HG03064 (cell line): ENCODE measurements around the gene MKLN1.
A peak's percentile ranks its signal among the peaks of the same experiment; 100 is the strongest.
"Not testable (repeated sequence)": the region's sequence is repeated elsewhere in the genome, so short reads cannot be mapped to it uniquely, and the experiment has no call there.

ENCODE experiments used
- ATAC-seq: cut with Tn5 transposase; IDR thresholded peaks from one replicate; pipeline ENCODE4 v1.9.1; 2021; ENCODE audit warnings: low read depth; ENCODE audit not compliant: unreplicated experiment

MKLN1 gene

DNA sequence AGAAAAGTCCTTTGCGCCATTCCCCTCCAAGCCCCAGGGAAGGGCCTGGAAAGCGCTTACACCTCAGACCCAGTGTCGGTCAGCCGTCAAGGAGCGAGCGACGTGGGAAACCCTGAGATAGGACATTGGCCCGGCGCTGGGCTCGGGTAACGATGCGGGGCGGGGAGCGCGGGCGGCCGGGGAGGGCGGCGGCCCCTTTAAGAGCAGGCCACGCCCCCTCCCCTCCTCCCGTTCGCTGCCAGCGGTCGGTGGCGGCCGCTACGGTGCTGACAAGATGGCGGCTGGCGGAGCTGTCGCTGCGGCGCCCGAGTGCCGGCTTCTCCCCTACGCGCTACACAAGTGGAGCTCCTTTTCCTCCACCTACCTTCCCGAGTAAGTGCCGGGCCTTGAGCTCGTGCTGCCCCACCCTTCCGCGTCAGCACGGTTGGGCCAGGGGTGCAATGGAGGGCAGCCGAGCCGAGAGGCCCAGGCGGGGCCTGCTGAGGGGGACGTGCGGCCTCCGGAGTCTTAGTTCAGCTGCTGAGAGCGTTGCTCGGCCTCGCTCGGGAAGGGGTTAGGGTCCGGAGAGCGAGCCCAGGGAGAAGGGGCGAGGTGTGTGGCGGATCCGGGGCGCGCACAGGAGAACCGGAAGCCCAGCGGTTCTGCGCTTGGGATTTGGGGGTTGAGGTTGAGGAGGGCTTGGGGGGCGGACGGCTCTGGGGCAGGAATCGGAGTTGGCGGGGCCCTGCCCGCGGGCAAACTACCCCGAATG, at the start of gene MKLN1:
Gene MKLN1, plus strand, starts transcription at position 251 of the 751 bp plus-strand sequence. Its CDS starts 24 bp downstream, at position 275.
- peak; percentile 87 for ATAC-seq

DNA sequence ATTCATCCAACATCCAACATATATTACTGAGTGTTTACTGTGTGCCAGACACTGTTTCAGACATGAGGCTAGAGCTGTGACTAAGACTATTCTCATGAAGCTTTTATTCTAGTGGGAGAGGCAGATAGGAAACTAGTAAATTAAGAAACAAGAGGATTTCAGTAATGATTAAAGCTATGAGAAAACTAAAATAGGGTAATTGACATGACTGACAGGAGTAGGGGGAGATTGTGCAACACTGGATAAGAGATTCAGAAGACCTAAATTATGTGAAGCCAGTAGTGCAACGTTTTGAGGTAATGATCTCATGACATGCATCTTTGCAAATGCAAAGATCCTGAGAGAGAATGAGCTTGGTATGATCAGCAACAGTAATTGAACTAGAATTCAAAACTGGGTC, 48.6 kb upstream of the MKLN1 start:
- no peak for ATAC-seq

DNA sequence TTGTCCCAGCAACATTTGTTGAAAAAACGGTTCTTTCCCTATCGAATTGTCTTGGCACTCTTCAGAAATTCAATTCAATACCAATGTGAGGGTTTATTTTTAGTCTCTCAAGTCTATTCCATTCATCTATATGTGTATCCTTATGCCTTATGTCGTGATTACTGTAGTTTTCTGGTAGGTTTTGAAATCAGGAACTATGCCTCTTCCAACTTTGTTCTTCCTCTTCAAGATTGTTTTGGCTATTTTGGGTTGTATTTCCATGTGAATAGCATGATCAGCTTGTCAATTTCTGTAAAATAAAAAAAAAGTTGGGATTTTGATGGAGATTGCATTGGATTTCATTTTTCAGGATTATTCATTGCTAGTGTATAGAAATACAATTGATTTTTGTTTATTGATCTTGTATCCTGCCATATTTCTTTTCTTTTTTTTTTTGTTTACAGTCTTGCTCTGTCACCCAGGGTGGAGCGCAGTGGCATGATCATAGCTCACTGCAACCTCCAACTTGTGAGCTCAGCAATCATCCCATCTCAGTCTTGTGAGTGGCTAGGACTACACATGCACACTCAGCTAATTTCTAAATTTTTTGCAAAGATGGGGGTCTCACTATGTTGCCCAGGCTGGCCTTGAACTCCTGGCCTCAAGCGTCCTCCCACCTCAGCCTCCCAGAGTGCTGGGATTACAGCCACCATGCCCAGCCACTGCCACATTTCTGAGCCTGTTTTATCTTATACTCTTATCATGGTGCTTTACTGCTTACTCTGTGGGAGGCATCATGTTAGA, 46.2 kb upstream of the MKLN1 start:
- ATAC-seq: no peak

DNA sequence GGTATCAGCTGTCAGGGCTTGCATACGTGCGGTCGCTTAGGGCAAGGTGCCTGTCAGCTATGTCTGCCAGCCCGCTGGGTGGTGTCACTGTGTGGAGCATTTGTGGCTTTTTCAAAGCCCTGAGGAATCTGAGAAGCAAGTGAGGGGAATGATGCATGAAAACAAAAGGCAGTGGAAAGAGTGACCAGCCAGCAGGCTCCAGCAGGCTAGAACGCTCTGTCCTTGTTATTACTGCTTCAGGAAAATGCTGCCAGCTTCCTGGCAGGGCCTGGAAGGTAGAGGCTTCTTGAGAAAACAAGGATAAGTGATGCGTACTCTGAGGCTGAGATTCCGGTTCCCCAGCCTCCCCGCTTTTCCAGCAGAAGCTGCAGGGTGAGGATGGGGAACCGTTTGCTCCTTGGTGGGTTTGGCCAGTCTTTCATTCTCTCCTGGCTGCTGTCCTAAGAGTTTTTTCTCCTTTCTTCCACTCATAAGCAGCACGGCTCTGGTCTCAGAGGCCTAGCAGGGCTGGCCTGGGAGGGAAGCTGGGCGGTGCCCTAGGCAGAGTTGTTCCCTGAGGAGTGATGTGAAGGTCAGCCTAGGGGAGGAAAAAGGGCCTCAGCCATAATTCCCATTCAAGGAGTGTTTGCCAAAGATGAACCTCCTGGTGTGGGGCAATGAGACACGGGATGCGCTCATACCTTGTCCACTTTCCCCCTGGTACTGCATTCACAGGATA, 42.8 kb upstream of the MKLN1 start:
- no peak for ATAC-seq

DNA sequence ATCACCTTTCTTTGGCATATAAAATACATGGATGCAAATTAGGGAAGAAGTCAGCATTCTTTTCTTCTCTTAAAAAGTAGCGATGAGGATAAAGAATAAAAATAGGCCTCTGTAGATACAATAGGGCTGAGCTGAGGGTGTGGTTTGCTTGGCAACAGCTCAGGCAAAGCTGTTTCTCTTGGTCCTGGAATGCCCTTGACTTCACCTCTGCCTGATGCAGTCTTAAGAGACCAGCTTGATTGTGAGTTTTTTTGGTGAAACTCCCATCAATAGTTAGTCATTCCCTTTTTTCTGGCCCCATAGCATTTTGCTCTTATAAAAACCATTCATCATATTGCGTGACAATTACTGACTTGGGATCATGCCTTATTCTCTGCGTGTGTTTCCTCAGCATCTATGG, 42.1 kb upstream of the MKLN1 start:
- ATAC-seq: no peak

DNA sequence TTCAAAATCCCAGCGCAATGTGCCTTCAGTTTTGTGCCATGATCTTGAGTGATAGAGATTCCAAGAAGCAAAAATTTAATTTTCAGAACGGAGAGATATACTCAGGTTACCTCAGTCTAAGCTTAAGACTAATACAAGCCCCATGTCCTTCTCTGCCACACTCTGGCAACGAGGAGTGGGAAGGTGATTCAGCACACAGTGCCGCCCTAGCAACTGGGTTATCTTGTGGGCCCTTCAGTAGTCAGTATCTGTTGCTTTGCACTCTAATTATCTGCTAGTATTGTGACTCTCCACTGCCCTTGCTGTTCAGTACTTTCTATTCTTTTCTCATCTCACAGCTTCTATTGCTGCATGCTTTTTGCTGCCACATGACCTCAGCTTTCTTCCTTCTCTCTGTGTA, 39.2 kb upstream of the MKLN1 start:
- ATAC-seq: no peak

DNA sequence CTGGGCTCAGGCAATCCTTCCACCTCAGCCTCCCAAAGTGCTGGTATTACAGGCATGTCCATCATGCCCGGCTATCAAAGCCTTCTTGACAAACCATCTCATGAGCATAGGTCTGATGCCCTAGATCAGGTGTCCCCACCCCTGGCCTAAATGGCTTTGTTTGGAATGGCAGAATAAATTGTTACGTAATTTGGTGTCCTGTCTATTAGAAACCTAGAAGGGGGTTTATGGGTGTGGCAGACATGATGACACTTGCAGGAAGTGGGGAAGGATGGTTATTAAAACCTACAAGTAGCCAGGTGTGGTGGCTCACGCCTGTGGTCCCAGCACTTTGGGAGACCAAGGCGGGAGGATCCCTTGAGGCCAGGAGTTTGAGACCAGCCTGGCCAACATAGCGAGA, 38.6 kb upstream of the MKLN1 start:
- ATAC-seq: no peak

DNA sequence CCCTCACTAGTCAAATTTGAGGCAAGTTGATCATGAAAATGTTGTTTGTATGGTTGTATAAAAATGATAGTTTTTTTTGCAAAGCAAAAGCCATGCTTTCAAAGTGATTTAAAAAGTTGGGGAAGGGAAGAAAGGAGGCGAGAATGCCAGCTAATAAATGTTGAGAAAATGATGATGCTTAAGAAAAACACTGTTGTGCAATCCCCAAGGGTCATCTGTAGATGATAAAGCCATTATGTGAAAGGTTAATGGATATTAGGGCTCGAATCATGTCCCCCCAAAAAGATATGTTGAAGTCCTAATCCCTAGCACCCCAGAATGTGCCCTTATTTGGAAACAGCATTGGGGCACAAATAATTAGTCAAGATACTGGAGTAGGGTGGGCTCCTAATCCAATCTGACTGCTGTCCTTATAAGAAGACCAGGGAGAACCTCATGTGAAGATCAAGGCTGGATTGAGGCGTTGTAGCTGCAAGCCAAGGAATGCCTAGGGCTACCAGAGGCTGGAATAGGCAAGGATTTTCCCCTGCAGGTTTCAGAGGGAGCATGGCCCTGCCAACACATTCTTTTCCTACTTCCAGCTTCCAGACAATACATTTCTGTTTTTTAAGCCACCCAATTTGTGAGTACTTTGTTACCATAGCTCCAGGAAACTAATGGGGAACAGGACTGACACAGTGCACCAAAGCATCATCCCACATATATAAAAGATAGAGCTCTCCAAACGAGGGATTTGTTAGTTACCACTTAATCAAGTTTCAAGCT, 35.4 kb upstream of the MKLN1 start:
- ATAC-seq: no peak

DNA sequence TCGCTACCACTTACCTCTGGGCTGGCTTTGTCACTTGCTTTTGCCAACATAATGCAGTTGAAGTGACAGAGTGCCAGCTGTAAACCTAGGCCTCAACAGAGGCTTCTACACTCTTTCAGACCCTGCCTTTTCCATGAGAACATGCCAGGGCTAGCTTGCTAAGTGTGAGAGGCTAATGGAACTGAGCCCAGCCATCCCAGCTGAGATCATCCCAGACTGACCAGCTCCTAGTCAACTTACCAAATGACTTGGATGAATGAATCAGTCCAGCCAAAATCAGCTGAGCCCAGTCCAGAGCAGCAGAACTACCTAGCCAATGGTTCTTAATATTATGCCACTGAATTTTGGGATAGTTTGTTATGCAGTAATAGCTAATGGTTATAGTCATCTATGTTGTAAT, 34.7 kb upstream of the MKLN1 start:
- ATAC-seq: no peak

DNA sequence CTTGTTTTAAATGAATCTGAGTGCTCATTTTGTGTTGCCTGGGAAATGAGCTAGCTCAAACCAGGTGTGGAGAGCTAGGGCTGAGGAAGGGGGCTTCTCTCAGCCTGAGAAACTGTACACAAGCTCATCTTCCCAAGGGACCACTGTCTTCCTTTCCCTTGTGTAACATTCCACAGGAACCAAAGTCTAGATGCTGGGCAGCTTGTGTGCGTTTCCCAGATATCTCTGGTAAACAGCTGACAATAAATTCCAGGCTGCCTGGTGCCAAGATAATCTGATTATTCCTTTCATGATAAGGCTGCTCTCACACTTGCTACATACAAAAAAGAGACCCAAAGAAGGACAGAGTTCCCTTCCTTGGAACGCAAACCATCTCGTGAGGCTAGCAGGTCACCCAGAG, 33.1 kb upstream of the MKLN1 start:
- no peak for ATAC-seq

DNA sequence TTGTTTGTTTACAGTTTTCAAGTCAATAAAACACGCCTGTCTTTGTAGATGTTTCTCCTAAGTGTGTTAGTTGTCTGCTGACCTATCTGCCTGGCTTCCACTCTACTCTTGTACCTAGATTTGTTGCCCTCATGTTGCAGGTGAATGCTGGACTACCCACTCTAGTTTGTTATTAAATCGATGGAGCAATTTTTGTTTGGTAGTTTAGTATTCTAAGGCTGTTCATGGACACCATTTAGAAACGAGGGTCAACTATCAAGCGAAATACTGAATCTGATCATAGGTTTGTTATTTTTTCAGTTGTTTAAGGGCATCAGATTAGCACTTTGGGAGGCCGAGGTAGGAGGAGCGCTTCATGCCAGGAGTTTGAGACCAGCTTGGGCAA, 29.1 kb upstream of the MKLN1 start:
- ATAC-seq: no peak

DNA sequence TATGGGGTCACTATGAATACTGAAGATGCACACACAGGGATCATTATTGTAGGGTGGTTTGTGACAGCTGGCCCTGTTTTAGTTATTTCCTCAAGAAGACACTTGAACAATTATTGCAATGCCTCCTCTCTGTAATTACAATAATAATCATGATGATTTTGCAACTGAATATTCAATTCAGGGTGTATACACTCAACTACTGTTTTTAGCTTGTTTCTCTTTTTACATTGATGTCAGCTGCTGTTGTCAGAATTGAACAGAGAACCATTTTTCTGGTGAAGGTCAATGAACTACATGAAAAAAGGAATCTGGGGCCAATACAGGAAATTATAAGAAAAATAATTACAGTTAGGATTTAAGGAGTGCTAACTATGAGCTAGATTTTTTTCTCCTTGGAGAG, 28.6 kb upstream of the MKLN1 start:
- no peak for ATAC-seq

DNA sequence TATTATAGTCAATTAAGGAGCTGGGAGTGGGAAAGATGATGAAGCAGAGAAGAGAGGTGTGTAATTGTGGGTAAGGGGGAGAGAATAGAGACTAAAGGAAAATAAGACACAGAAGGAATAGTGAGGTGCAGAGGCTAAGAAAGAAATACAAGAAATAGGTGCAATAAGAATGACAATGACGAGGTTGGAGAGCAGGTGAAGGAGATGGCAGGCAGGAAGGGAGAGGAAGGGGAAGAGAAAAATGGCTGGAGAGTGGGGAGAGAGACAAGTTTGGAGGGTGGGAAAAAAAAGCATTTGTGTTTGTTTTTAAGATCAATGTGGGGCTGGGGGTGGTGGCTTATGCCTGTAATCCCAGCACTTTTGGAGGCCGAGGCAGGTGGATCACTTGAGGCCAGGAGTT, 27.6 kb upstream of the MKLN1 start:
- ATAC-seq: no peak

DNA sequence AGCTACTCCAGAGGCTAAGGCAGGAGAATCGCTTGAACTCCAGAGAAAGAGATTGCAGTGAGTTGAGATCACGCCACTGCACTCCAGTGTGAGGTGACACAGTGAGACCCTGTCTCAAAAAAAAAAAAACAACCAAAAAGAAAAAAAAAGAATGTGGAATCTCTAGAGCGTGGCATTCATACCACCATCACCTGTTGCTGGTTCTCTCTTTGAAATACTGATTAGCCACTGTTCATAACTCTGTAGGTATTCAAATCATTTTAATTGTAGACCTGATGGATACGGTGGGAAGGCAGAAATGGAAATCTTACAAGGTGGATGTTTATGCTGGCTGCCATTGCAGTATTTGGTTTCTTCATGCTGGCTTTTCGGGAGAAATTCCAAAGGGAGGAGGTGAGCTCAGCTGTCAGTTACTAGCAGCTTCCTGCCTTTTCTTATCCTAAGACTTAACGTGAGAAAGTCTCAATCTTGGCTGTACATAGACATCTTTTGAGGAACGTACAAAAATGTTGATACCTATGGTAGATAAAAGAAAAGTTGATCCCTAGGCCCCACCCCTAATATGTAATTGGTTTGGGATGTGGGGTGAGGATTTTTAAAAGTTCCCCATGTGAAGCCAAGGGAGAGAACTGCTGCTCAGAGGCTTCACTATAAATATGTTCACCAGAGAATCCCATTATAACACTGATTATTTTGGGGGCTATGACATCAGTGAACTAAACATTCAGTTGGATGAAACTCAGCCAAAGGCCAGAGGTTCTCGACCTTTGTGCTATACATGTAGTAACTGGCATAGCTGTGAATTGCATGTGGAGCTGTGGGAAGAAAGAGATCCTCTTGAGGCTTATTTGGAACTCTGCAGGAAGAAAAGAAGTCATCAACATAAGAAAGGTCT, 26.9 kb upstream of the MKLN1 start:
- no peak for ATAC-seq

DNA sequence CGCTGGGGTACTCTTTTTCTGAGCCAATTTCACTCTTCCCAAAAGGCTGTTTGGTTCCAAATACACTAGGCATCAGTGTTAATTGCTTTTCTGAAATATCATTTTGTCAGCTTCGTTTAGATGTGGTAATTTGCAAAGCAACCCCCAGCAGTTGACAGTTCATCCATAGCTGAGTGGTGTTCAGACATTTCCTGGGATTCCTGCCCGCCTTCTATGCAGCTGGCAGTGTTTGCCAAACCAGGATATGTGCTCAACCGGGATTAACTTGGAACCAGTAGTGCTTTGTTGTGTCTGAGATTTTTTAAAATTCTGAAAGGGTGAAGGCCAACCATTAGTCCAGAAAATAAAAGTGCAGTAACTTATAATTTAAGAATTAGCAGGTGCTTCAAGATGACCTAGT, 25.2 kb upstream of the MKLN1 start:
- no peak for ATAC-seq

DNA sequence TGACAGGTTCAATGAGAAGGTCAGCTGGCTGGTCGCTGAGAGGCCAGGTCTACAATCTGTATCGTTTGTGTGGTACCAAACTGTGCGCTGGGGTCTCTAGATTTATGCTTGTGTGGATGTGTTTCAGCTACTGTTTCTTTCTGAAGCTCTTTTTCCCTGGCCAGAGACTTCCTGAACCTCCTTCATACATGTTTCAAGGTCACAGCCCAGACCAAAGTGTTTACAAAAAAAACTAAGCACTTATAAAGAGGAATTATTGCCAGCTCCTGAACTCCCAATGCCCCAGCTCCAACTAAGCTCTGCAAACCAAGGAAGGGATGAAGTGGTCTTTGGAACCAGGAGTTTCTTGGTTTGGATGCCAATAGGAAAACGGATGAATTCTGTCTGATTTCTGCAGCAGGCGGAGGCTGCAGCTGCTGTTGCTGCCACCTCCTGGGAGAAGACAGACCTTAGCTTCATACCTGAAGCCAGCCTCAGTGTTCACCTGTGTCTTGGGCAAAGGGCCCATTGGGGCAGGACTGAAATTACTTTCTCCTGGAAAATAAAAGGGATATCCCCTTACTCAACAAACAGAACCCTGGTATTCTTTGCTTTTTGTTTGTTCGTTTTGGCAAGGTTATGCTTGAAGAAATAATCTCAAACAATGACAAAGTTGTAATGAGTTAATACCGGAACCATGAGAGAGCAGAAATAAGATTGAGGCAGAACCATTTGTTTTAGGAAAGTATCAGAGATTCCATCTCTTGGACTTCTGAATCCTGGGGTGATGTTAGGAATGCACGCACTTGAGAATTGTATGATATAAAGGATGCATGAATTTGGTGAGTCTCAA, 24.6 kb upstream of the MKLN1 start:
- no peak for ATAC-seq

DNA sequence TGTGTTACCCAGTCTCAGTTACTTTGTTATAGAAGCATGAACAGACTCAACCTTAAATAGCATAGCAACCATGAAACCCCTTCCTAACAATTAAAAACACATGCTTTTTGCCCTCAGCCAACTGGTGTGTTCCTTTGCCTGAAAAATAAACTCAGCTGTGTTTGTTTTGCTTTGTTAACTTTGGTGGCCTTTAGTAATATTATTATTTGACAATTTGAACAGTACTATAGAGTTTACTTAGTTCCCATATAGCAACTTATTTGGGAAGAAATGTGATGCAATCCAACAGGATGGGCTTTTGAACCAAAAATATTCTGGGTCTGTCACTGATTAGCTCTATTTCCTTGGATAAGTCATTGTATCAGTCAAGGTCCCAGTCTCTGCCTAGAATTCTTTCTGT, 22.5 kb upstream of the MKLN1 start:
- ATAC-seq: no peak

DNA sequence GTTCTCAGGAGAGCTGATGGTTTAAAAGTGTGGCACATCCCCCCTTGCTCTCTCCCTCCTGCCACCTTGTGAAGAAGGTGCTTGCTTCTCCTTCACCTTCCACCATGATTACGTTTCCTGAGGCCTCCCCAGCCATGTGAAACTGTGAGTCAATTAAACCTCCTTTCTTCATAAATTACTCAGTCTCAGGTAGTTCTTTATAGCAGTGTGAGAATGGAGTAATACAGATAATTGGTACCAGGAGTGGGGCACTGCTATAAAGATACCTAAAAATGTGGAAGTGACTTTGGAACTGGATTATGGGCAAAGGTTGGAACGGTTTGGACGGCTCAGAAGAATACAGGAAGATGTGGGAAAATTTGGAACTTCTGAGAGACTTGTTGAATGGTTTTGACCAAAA, 21.6 kb upstream of the MKLN1 start:
- not testable (repeated sequence) for ATAC-seq

DNA sequence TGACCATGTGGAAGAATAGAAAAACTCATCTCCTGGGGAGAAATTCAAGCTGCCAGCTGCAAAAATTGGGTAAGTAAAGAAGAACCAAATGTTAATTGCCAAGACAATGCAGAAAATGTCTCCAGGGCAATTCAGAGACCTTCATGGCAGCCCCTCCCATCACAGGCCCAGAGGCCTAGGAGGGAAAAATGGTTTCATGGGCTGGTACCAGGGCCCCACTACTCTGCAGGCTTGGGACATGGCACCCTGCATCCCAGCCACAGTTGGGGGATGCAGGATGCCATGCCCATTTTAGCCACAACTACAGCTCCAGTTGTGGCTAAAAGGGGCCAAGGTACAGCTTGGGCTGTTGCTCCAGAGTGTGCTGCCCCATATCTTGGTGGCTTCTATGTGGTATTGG, 20.9 kb upstream of the MKLN1 start:
- no peak for ATAC-seq
